GM12878 (cell line): ENCODE data around the gene ZFP3. TPM values are rescaled to one million over a fixed set of nuclear protein-coding genes. Genes with fewer than 3 reads are reported as not detected.

ENCODE experiments used
- ESRRA ChIP-seq: IDR thresholded peaks from 2 replicates; pipeline ENCODE4 v1.6.1; 2012; ENCODE audit warnings: mild to moderate bottlenecking, low read length, improper control_type of control experiment
- RAD21 ChIP-seq: IDR thresholded peaks from 2 replicates; pipeline ENCODE4 v1.6.1; 2011; ENCODE audit warnings: mild to moderate bottlenecking, low read depth, low read length, moderate library complexity; ENCODE audit not compliant: insufficient read depth
- SMARCA5 ChIP-seq: fragments of 450-650 bp; IDR thresholded peaks from 2 replicates; pipeline ENCODE4 v1.6.1; 2017; ENCODE audit warnings: mild to moderate bottlenecking
- SREBF2 ChIP-seq: IDR thresholded peaks from 2 replicates; pipeline ENCODE4 v1.6.1; 2012; ENCODE audit warnings: mild to moderate bottlenecking, low read length
- SUPT20H ChIP-seq: IDR thresholded peaks from 2 replicates; pipeline ENCODE4 v1.6.1; 2011; ENCODE audit warnings: low read depth, mild to moderate bottlenecking, low read length, moderate library complexity, borderline replicate concordance; ENCODE audit not compliant: control insufficient read depth
- TCF7 ChIP-seq: IDR thresholded peaks from 2 replicates; pipeline ENCODE4 v1.6.1; 2014; ENCODE audit warnings: antibody characterized with exemption, borderline replicate concordance
- YBX1 ChIP-seq: fragments of 450-650 bp; IDR thresholded peaks from 2 replicates; pipeline ENCODE4 v1.6.1; 2016; ENCODE audit warnings: antibody characterized with exemption
- ZNF622 ChIP-seq: fragments of 450-650 bp; IDR thresholded peaks from 2 replicates; pipeline ENCODE4 v1.6.1; 2017; ENCODE audit warnings: mild to moderate bottlenecking, inconsistent platforms
- polyA plus RNA-seq, 11 experiments: library from polyadenylated mRNA; depleted of rRNA in 4 of 11; unstranded in 6 of 11; stranded (reverse) in 5 of 11; fragments of >200 nt; fragmentation: Nextera tagmentation in 4 of 11; fragmentation: Illumina TruSeq in 1 of 11; extraction: Ambion mirVana in 4 of 11; extraction: Trizol in 1 of 11; gene quantifications; 1 replicate in 1 of 11; 2 replicates in 10 of 11; pipeline versions ENCODE4 v1.2.1 to v1.2.3, GENCODE V29; 2011 to 2016; ENCODE audit warnings: inconsistent platforms in 2 of 11, missing spikeins in 2 of 11, low read depth in 1 of 11
- total RNA-seq, 4 experiments: library from RNA; depleted of rRNA in 3 of 4; stranded (reverse); fragments of >200 nt in 3 of 4; fragmentation: Illumina TruSeq in 1 of 4; extraction: Trizol in 1 of 4; gene quantifications; 2 replicates each; pipeline versions ENCODE4 v1.2.1 to v1.2.3, GENCODE V29; 2013 to 2021
- TF ChIP-seq, protein P1 (sequence below): fragments of 150-350 bp; IDR thresholded peaks from 2 replicates; pipeline ENCODE4 v1.6.1; 2014; ENCODE audit warnings: mild to moderate bottlenecking, low read depth, low read length
- TF ChIP-seq, protein P2 (sequence below): IDR thresholded peaks from 2 replicates; pipeline ENCODE4 v1.6.1; 2012; ENCODE audit warnings: low read depth, low read length, improper control_type of control experiment
- TF ChIP-seq, protein P3 (sequence below): fragments of 450-650 bp; IDR thresholded peaks from 2 replicates; pipeline ENCODE4 v1.6.1; 2016; ENCODE audit warnings: mild to moderate bottlenecking, moderate library complexity, borderline replicate concordance
- TF ChIP-seq, protein P4 (sequence below): fragments of 450-650 bp; IDR thresholded peaks from 2 replicates; pipeline ENCODE4 v1.6.1; 2017; ENCODE audit warnings: mild to moderate bottlenecking, moderate library complexity

ZFP3 gene
- total and polyA plus RNA-seq, 10 of the 15 experiments (the other 5 are each of a cell fraction or from before 2014, with no cell fraction given): 0.37 to 4.1 (median 1.6) TPM

DNA sequence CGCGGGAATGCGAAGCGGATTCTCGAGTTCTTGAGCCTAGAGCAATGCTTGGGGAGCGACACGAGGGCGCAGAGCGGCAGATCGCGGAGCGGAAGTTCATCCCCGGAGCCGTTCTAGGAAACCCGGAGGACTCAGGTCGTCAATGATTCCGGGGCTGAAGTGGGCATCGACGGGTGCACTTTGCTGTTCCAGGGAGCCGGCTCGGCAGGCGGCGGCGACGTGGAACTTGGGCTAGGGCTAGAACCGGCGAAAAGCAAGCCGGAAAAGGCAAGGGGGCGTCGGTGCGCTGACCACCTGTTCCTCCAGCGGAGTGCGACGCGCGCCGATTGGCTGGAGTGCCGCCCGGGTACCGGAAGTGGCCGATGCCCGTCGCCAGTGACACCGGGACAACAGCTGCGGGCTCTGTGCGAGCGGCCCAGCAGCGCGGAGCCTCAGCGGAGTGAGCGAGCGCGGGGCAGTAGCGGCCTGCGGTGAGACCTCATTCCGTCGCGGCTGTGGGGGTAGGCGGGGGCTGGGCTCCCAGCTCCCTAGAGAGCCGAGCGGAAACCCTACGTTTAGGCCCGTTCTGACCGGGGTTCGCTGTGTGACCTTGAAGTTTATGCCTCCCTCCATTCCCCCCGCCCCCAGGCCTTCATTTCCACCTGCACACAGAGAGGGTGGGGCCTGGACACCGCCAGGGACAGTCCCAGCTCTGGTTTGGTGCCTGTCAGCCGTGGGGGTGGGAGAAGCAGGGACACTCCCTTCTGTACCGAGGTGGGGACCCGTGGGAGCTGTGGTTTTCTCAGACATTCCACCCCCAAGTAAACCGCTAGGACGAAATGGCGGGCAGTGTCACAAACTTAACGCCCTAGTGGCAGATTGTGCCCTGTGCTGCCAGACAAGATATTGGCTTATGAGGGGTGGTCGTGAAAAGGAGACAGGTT, at the start of gene ZFP3 (continued):
- TF ChIP-seq SUPT20H (no peak), ESRRA (peak; percentile 98), YBX1 (no peak), TCF7 (no peak), ZNF622 (no peak), SREBF2 (no peak), SMARCA5 (no peak), RAD21 (no peak)
- TF ChIP-seq, protein P1, sequence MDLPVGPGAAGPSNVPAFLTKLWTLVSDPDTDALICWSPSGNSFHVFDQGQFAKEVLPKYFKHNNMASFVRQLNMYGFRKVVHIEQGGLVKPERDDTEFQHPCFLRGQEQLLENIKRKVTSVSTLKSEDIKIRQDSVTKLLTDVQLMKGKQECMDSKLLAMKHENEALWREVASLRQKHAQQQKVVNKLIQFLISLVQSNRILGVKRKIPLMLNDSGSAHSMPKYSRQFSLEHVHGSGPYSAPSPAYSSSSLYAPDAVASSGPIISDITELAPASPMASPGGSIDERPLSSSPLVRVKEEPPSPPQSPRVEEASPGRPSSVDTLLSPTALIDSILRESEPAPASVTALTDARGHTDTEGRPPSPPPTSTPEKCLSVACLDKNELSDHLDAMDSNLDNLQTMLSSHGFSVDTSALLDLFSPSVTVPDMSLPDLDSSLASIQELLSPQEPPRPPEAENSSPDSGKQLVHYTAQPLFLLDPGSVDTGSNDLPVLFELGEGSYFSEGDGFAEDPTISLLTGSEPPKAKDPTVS: no peak
- TF ChIP-seq, protein P2, sequence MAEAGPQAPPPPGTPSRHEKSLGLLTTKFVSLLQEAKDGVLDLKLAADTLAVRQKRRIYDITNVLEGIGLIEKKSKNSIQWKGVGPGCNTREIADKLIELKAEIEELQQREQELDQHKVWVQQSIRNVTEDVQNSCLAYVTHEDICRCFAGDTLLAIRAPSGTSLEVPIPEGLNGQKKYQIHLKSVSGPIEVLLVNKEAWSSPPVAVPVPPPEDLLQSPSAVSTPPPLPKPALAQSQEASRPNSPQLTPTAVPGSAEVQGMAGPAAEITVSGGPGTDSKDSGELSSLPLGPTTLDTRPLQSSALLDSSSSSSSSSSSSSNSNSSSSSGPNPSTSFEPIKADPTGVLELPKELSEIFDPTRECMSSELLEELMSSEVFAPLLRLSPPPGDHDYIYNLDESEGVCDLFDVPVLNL: no peak
- TF ChIP-seq, protein P3, sequence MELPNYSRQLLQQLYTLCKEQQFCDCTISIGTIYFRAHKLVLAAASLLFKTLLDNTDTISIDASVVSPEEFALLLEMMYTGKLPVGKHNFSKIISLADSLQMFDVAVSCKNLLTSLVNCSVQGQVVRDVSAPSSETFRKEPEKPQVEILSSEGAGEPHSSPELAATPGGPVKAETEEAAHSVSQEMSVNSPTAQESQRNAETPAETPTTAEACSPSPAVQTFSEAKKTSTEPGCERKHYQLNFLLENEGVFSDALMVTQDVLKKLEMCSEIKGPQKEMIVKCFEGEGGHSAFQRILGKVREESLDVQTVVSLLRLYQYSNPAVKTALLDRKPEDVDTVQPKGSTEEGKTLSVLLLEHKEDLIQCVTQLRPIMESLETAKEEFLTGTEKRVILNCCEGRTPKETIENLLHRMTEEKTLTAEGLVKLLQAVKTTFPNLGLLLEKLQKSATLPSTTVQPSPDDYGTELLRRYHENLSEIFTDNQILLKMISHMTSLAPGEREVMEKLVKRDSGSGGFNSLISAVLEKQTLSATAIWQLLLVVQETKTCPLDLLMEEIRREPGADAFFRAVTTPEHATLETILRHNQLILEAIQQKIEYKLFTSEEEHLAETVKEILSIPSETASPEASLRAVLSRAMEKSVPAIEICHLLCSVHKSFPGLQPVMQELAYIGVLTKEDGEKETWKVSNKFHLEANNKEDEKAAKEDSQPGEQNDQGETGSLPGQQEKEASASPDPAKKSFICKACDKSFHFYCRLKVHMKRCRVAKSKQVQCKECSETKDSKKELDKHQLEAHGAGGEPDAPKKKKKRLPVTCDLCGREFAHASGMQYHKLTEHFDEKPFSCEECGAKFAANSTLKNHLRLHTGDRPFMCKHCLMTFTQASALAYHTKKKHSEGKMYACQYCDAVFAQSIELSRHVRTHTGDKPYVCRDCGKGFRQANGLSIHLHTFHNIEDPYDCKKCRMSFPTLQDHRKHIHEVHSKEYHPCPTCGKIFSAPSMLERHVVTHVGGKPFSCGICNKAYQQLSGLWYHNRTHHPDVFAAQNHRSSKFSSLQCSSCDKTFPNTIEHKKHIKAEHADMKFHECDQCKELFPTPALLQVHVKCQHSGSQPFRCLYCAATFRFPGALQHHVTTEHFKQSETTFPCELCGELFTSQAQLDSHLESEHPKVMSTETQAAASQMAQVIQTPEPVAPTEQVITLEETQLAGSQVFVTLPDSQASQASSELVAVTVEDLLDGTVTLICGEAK: peak; percentile 94
- TF ChIP-seq, protein P4, sequence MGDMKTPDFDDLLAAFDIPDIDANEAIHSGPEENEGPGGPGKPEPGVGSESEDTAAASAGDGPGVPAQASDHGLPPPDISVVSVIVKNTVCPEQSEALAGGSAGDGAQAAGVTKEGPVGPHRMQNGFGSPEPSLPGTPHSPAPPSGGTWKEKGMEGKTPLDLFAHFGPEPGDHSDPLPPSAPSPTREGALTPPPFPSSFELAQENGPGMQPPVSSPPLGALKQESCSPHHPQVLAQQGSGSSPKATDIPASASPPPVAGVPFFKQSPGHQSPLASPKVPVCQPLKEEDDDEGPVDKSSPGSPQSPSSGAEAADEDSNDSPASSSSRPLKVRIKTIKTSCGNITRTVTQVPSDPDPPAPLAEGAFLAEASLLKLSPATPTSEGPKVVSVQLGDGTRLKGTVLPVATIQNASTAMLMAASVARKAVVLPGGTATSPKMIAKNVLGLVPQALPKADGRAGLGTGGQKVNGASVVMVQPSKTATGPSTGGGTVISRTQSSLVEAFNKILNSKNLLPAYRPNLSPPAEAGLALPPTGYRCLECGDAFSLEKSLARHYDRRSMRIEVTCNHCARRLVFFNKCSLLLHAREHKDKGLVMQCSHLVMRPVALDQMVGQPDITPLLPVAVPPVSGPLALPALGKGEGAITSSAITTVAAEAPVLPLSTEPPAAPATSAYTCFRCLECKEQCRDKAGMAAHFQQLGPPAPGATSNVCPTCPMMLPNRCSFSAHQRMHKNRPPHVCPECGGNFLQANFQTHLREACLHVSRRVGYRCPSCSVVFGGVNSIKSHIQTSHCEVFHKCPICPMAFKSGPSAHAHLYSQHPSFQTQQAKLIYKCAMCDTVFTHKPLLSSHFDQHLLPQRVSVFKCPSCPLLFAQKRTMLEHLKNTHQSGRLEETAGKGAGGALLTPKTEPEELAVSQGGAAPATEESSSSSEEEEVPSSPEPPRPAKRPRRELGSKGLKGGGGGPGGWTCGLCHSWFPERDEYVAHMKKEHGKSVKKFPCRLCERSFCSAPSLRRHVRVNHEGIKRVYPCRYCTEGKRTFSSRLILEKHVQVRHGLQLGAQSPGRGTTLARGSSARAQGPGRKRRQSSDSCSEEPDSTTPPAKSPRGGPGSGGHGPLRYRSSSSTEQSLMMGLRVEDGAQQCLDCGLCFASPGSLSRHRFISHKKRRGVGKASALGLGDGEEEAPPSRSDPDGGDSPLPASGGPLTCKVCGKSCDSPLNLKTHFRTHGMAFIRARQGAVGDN: peak; percentile 88
